ENCODE data around the gene NKX1-2. TPM values are rescaled to one million over a fixed set of nuclear protein-coding genes. Genes with fewer than 3 reads are reported as not detected.

NKX1-2 gene
- total and polyA plus RNA-seq, 10 donors: not detected

DNA sequence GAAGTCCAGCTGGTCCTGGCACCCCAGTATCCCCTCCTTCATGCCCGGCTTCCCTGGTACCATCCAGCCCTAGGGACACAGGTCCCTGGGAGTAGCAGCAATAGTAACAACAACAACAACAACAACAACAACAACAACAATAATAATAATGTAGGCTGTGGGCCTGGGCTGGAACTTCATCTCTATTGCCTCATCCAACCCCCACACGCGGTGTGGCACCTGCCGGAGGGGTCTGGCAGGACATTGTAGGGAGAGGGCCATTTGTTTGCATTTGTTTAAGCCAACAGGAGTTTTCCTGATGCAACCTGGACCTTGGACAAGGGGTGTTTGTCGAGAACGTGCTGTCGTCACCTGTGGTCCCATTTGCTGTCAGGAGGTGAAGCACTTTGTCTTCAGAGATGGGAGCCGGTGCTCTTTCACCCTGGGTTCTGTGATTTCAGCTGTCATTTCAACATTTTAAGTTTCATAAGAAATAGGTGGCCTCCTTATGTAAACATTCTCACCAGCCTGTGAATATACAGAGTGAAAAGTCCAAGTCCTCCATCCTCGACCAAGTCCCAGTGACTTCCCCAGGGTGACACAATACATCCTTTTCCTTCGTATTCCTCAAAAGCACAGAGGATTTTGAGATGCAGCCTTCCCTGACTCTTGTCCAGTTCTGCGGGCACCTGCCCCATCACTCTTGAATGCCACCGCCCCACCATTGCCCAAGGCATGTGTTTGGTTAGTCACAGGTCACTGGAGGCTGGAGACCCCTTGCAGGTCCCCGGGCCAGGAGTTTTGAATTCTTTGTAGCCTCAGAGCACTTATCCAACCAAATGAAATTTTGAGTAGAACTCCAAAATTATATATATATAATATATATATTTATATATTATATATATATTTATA is 21.0 kb upstream of the NKX1-2 start:
- TF ChIP-seq POLR2AphosphoS5 (IDR thresholded peaks at IDR 0.05) (no peak), POLR2A (IDR thresholded peaks at IDR 0.05) (no peak)
- TF ChIP-seq, protein P1, sequence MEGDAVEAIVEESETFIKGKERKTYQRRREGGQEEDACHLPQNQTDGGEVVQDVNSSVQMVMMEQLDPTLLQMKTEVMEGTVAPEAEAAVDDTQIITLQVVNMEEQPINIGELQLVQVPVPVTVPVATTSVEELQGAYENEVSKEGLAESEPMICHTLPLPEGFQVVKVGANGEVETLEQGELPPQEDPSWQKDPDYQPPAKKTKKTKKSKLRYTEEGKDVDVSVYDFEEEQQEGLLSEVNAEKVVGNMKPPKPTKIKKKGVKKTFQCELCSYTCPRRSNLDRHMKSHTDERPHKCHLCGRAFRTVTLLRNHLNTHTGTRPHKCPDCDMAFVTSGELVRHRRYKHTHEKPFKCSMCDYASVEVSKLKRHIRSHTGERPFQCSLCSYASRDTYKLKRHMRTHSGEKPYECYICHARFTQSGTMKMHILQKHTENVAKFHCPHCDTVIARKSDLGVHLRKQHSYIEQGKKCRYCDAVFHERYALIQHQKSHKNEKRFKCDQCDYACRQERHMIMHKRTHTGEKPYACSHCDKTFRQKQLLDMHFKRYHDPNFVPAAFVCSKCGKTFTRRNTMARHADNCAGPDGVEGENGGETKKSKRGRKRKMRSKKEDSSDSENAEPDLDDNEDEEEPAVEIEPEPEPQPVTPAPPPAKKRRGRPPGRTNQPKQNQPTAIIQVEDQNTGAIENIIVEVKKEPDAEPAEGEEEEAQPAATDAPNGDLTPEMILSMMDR (IDR thresholded peaks at IDR 0.05 in 8 of 11, conservative IDR thresholded peaks at IDR 0.05 in 3 of 11): no peak
- intact Hi-C loops (cut with DNase I; ENCODE audit: low total_unique reads): no loop called here
- no peaks in the 10 kb centered on the region for H3K27me3 ChIP-seq (replicated peaks in 1 of 7)
- 87 to 95% (median 91%) methylated on average over 13 of the region's 13 CpGs for WGBS, 5 donors
- no peak overlapping the region for H3K4me3 ChIP-seq
- H3K36me3 ChIP-seq: peaks cover 0 to 8% (median 0%) of the 10 kb centered on the region in 6 donors
- no peak overlapping the region for H3K27ac ChIP-seq
- peaks cover 0 to 8% (median 4%) of the 10 kb centered on the region in 6 donors for H3K4me1 ChIP-seq
- DNase-seq: no peak
- H3K9me3 ChIP-seq: no peaks in the 10 kb centered on the region

DNA sequence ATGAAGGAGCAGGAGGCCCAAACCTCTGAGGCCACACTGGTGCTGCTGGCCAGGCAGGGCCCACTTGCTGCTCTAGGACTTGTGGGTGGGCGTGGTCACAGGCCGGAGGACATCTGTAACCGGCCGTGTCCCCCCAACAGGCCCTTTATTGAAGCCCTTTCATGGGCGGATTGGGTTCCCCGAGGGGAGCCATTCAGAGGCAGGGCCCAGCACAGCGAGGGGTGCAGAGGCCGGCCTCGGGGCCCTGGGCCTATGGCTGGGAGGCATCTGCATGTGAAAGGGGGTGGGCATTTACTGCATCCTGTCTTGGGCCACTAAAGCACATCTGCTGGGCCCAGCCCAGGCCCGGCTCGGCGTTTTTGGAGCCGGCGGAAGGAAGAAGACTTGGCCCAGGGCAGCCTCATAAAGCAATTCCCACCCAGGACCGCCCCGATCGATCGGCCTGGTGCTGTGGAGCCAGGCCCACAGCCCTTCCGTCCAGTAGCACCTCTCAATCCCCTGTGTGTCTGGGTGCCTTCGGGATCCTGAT is 20.2 kb upstream of the NKX1-2 start:
- intact Hi-C loops (cut with DNase I; ENCODE audit: low total_unique reads): no loop called here
- no peak for DNase-seq
- no peak overlapping the region for H3K4me3 ChIP-seq
- WGBS, 5 donors: 90 to 95% (median 94%) methylated on average over 11 to 20 of the region's 20 CpGs
- peaks cover 2 to 16% (median 12%) of the 10 kb centered on the region in 6 donors for H3K4me1 ChIP-seq
- no peak overlapping the region for H3K27ac ChIP-seq
- TF ChIP-seq POLR2AphosphoS5 (IDR thresholded peaks at IDR 0.05): no peak
- no peak for TF ChIP-seq POLR2A (IDR thresholded peaks at IDR 0.05)
- TF ChIP-seq, protein P1 (IDR thresholded peaks at IDR 0.05 in 8 of 11, conservative IDR thresholded peaks at IDR 0.05 in 3 of 11): no peak
- H3K36me3 ChIP-seq: peaks cover 0 to 8% (median 0%) of the 10 kb centered on the region in 6 donors
- H3K27me3 ChIP-seq (replicated peaks in 1 of 7): no peaks in the 10 kb centered on the region
- H3K9me3 ChIP-seq: no peaks in the 10 kb centered on the region

DNA sequence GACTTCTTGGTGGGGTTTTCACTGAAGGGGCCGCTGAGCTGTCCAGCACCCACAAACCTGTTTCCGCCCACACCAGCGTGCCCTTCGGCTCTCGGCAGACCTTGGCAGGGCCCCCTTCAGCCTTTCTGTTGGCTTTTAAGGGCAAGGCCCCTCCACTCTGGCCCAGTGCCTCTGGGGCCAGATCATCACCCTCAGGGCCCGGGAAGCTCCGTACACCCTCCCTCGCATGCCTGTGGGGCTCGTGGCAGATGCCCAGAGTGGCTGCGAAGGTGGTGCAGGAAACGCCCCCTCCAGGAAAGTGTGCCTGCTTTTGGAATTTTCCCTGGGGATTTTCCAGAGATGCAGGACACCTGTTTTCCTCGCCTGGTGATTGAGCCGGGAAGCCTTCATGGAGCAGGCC is 18.8 kb upstream of the NKX1-2 start:
- Histone ChIP-seq H3K36me3 (peaks cover 0 to 8% (median 0%) of the 10 kb centered on the region in 6 donors), H3K4me1 (peaks cover 9 to 28% (median 22%) of the 10 kb centered on the region in 6 donors), H3K27ac (no peak overlapping the region), H3K9me3 (no peaks in the 10 kb centered on the region), H3K27me3 (replicated peaks in 1 of 7) (no peaks in the 10 kb centered on the region), H3K4me3 (no peak overlapping the region)
- intact Hi-C loops (cut with DNase I; ENCODE audit: low total_unique reads): no loop called here
- no peak for DNase-seq
- TF ChIP-seq POLR2A (IDR thresholded peaks at IDR 0.05) (no peak), POLR2AphosphoS5 (IDR thresholded peaks at IDR 0.05) (no peak)
- TF ChIP-seq, protein P1 (IDR thresholded peaks at IDR 0.05 in 8 of 11, conservative IDR thresholded peaks at IDR 0.05 in 3 of 11): no peak
- WGBS, 5 donors: 92 to 96% (median 94%) methylated on average over 12 to 13 of the region's 13 CpGs

DNA sequence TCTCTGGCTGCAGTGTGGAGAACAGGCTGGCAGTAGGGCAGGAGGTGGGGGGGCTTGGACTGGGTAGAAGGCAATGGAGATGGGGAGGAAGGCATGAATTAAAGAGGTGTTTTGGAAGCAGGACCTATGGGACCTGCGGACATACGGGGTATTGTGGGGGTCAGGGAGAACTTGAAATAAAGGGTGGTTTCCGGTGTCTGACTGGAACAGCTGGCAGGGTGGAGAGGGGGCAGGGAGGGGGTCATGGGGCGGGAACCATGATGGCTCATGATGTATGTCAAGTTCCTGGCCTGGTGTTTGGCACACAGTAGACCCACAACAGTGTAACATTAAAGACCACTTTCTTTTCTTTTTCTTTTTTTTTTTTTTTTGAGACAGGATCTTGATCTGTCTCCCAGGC is 17.3 kb upstream of the NKX1-2 start:
- Histone ChIP-seq H3K9me3 (no peaks in the 10 kb centered on the region), H3K4me1 (peaks cover 9 to 34% (median 30%) of the 10 kb centered on the region in 6 donors), H3K4me3 (no peak overlapping the region), H3K36me3 (peaks cover 0 to 8% (median 0%) of the 10 kb centered on the region in 6 donors), H3K27me3 (replicated peaks in 1 of 7) (no peaks in the 10 kb centered on the region), H3K27ac (no peak overlapping the region)
- no peak for DNase-seq
- TF ChIP-seq, protein P1 (IDR thresholded peaks at IDR 0.05 in 8 of 11, conservative IDR thresholded peaks at IDR 0.05 in 3 of 11): no peak
- TF ChIP-seq POLR2A (IDR thresholded peaks at IDR 0.05) (no peak), POLR2AphosphoS5 (IDR thresholded peaks at IDR 0.05) (no peak)
- 69 to 81% (median 74%) methylated on average over 4 of the region's 4 CpGs for WGBS, 5 donors
- intact Hi-C loops (cut with DNase I; ENCODE audit: low total_unique reads): no loop called here

All from spleen (tissue), 11 donors.